ENCODE measurements around the gene NEU2.

The NEU2 gene

GRCh38 chr2:233083782-233084181 is 51.3 kb downstream of the NEU2 start:
- no peak overlapping the region for H3K4me3 ChIP-seq (ENCODE audit: low read length)
- no peak for DNase-seq (ENCODE audit: low read depth)
- TF ChIP-seq CTCF (conservative IDR thresholded peaks at IDR 0.05; ENCODE audit: low read depth, low read length): no peak

DNA sequence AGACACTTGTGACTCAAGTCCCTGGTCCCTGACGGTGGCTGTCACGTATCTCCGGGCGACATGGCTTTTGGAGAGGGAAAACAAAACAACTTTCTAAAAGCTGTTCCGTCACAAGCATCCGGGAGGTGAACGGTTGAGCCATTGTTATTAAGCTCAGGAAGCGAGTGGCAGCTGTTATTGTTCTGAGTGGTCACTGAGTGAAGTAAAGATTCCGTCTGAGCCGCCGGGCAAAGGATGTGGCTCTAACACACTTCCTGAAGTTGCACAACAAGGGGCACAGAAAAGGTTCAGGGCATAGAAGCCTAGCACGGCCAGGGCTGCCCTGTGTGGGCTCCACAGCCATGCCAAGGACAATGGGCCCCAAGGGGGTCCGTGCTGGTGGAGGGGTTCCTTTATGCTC is 52.0 kb downstream of the NEU2 start:
- H3K4me3 ChIP-seq (ENCODE audit: low read length): no peak overlapping the region
- no peak for DNase-seq (ENCODE audit: low read depth)
- TF ChIP-seq CTCF (conservative IDR thresholded peaks at IDR 0.05; ENCODE audit: low read depth, low read length): no peak
